Fibroblast of lung (primary cell): ENCODE results near the gene ZSWIM4.

Experiments used
- EZH2 ChIP-seq: IDR thresholded peaks from 2 replicates; pipeline ENCODE4 v1.5.1; 2012; ENCODE audit warnings: low read length, control low read depth, mild to moderate bottlenecking; ENCODE audit errors: missing control alignments
- TF ChIP-seq, protein P1 (sequence below), 2 donors: IDR thresholded peaks in 1 of 2; conservative IDR thresholded peaks in 1 of 2; 1 replicate in 1 of 2; 2 replicates in 1 of 2; pipeline ENCODE4 v1.5.1; 2011 to 2012; ENCODE audit warnings: low read length in 2 of 2, control low read depth in 1 of 2, inconsistent platforms in 1 of 2, low read depth in 1 of 2, mild to moderate bottlenecking in 1 of 2

GRCh38 chr19:13843104-13843921, 48.1 kb downstream of the ZSWIM4 start:
- no peak for TF ChIP-seq EZH2
- TF ChIP-seq, protein P1, sequence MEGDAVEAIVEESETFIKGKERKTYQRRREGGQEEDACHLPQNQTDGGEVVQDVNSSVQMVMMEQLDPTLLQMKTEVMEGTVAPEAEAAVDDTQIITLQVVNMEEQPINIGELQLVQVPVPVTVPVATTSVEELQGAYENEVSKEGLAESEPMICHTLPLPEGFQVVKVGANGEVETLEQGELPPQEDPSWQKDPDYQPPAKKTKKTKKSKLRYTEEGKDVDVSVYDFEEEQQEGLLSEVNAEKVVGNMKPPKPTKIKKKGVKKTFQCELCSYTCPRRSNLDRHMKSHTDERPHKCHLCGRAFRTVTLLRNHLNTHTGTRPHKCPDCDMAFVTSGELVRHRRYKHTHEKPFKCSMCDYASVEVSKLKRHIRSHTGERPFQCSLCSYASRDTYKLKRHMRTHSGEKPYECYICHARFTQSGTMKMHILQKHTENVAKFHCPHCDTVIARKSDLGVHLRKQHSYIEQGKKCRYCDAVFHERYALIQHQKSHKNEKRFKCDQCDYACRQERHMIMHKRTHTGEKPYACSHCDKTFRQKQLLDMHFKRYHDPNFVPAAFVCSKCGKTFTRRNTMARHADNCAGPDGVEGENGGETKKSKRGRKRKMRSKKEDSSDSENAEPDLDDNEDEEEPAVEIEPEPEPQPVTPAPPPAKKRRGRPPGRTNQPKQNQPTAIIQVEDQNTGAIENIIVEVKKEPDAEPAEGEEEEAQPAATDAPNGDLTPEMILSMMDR (conservative IDR thresholded peaks at IDR 0.05 in 1 of 2, IDR thresholded peaks at IDR 0.05 in 1 of 2; ENCODE audit: low read depth in 1 of 2, low read length in 2 of 2): no peak
